Measurements from ENCODE around the gene CHAF1B.
"Not testable (repeated sequence)": the region's sequence is repeated elsewhere in the genome, so short reads cannot be mapped to it uniquely, and the experiment has no call there.

Gene CHAF1B

DNA sequence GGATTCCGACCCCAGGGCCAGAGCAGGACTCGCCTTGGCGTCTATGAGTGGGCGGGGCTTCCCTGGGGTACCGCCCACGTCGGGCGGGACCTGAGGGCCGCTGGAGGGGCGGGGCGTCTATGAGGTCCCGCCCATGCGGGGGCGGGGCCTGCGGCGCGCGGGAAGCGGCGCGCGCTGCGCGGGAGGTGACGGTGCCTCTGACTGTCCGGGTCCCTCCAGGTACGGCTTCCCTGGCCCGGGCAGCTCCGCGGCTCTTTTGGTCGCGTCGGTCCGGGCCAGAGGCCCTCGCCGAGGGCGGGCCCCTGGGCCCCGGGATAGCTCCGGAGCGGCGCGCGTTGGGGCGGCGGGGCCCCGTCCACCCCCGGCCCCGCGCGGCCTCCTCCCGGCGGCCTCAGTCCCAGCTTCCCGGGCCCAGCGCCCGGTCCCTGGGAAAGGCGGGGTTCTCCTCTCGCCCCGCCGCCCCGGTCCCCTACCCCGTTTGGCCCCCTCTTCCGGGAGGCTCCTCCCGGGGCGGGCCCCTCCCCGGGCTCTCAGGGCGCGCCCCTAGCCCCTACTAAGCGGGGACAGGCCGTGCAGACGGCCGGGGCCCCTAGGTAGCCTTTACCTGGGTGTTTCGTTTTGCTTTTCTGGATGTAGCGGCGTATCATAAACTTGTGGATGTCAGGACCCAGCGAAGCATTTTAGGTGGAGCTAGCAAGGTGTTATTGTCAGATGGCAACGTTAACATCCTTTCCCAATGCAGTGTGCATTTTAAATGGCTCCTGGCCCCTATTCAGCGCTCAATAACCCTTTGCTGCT, at the start of gene CHAF1B:
TSS of gene CHAF1B (plus strand) at position 160 of the 798 bp plus-strand sequence. CDS start 745 bp downstream, outside the sequence.
- DNase-seq = peak; percentile 40

DNA sequence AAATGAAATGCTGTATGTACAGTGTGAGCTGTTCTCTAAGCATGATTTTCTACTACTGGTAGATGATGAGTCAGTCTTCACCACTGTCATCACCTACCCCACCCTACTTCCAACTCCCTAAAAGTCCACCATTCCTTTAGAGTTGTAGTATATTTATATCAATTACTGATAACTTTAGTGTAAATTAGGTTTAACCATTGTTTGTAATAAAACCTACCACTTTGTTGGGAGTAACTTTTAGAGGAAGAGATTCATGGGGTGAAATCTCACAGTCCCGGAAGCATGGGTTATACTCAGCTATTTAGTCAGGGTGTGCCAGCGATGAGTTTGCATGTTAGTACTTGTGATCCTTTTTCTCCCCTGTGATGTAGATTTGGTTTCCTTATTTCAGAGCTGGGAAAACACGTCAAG, 48.1 kb upstream of the CHAF1B start:
- no peak for DNase-seq

DNA sequence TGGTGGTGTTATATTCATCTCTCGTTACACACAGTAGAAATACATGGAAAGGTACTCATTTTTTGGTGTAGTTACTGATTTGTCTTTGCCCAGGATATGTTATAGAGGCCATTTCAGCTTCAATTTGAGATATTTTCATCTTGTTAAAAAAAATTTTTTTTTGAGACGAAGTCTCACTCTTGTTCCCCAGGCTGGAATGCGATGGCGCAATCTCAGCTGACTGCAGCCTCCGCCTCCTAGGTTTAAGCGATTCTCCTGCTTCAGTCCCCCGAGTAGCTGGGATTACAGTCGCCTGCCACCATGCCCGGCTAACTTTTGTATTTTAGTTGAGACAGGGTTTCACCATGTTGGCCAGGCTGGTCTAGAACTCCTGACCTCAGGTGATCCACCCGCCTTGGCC, 46.2 kb upstream of the CHAF1B start:
- no peak for DNase-seq

DNA sequence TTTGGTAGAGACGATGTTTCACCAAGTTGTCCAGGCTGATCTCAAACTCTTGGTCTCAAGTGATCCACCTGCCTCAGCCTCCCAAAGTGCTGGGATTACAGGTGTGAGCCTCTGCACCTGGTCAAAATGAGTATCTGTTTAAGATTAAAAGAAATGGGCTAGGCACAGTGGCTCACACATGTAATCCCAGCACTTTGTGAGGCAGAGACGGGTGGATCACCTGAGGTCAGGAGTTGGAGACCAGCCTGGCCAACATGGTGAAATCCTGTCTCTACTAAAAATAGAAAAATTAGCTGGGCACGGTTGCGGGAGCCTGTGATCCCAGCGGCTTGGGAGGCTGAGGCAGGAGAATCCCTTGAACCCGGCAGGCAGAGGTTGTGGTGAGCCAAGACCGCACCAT, 42.6 kb upstream of the CHAF1B start:
- DNase-seq = not testable (repeated sequence)

DNA sequence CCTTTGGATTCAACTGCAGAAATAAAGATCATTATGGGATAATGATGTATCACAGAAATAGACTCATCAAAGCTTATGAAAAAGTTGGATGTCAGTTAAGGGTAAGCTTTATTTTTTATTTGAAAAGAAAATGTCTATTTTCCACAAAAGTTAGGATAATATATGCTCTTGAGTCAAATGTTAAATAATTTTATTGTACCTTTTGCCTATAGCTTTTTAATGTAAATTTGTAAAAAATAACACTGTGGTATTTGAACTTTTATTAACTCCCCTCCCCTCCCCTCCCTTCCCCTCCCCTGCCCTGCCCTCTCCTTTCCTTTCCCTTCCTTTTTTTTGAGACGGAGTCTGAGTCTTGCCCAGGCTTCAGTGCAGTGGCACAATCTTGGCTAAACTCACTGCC, 40.3 kb upstream of the CHAF1B start:
- no peak for DNase-seq

DNA sequence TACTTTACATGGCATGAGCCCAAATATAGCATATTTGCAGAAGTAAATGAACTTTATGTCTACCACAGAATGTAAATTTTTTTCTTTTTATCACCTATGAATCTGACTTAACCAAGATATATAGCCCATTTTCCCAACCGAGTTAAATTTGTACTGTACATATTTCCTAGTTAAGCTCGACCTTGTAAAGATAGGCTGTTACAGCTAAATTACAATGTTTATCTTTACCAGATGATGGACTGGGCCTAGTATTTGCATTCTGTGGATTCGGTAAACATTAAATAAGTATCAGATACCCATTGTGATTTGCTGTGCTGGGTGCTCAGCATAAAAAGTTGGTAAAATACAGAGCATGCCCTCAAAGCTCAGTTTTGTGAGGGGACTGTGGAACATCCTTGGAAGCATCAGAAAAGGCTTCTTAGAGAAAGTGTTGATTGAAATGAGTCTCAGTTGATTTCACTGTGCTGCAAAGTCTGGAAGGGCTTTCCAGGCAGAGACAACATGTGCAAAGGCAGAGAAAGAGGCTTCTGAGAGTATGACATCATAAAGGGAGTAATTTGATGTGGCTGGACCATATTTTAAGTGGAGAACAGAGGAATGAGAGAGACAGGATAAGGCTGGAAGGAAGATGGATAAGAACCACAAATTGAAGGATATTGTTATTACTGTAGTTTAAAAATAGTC, 37.8 kb upstream of the CHAF1B start:
- DNase-seq = no peak

DNA sequence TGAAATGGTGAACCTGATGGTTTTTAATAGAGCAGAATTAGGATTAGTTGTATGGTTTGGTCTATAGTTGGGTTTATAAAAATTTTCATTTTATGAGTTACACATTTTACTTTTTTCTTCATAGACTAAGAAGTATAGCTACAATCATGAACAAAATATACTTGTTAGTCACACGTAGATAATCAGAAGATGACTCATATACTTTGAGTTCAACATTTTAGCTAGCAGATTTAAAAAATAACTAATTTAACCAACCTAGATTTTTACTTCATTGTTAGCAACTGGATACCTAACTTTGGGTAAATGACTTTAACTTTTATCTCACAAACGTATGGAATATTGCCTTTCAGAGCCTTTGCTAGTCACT, 37.2 kb upstream of the CHAF1B start:
- no peak for DNase-seq

DNA sequence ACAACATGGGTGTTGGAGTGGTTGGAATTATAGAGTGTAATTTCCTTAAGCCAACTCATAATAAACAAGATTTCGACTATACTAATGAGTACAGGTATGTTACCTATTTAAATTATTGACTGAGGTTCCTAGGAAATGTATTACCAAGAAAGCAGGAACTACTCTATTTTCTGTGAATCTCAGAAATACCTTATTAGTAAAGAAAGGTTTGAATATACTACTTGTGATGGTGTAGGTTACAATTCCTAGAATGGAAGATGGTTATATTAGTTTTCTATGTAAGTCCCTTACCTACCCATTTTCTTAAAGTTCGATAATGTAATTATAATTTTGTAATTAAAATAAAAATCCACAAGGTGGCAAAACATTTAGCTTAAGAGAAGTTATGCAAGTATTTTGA, 35.9 kb upstream of the CHAF1B start:
- no peak for DNase-seq

DNA sequence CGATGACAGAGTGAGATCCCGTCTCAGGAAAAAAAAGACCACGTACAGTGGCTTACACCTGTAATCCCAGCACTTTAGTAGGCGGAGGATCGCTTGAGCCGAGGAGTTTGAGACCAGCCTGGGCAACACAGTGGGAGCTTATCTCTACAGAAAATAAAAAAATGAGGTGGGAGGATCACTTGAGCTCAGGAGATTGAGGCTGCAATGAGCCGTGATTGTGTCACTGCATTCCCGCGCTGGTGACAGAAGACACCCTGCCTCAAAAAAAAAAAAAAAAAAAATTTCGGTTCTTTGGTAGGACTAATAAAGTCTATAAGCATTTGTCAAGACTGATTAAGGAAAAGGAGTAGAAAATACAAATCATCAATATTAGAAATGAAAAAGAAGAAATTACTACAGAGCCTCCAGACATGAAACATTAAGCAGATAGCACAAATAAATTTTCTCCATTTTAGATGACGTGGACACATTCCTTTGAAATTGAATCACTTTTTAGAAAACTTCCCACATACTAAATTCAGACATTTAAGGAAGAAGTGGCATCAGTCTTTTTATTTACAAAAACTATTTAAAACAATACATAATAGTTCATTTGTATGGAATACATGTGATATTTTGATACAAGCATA, 34.8 kb upstream of the CHAF1B start:
- DNase-seq = no peak

DNA sequence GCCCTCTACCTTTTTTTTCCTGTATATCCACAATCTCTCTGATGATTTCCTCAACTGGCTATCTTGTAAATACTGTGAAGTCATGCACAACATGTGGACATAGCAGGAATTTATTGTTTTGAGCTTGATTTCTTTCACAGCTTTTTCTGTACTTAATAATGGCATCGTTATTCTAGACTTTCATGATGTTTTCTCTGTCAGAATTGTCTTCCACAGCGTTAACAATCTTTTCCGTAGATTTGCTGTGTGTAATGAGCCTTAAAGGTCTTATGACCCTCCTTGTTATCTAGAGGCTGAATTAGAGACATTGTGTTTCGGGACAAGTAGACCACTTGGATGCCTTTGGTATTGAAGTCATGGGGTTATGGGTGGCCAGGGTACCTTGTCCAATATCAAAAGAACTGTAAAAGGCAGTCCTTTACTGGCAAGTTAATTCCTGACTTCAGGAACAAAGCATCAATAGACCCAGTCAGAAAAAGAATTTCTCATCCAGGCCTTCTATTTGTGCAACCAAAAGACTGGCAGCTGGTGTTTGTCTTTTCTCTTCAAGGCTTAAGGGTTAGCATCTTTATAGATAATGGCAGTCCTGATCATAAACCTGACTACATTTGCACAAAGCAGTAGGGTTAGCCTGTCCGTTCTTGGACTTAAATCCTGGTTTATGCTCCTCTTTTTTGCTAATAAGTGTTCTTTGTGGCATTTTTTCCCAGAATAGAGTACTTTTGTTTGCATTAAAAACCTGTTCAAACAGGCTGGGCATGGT, 30.1 kb upstream of the CHAF1B start:
- DNase-seq = no peak

DNA sequence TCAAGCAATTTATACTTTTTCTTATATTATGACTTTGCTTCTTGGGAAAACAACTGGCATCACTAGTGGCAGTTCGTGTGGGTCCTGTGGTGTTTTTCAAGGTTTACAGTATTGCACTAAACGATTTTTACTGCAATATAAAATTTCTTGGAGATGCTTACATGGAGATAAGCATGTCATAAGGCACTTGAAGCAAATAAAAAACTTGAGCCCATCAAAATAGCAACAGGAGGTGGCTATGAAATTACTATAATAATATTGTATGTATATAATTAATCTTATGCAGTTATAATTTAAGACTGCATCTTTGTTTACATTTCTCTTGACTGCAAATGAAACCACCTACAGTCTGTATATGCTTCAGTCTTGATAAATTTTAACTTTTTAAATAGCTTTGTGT, 29.3 kb upstream of the CHAF1B start:
- DNase-seq = no peak

DNA sequence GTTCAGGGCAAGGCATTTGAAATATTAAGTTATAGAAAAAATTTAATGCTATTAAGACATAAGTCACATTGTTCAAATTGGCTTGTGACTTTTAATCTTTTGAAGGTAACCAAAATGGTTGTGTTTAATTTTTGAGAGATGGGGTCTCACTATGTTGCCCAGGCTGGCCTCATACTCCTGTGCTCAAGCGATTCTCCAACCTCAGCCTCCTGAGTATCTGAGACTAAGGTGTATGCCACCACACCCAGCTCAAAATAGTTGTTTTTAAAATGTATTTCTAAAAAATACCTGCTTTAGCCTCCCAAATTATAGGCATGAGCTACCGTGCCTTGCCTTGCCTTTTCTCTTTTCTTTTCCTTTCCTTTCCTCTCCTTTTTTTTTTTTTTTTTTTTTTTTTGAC, 26.0 kb upstream of the CHAF1B start:
- no peak for DNase-seq

DNA sequence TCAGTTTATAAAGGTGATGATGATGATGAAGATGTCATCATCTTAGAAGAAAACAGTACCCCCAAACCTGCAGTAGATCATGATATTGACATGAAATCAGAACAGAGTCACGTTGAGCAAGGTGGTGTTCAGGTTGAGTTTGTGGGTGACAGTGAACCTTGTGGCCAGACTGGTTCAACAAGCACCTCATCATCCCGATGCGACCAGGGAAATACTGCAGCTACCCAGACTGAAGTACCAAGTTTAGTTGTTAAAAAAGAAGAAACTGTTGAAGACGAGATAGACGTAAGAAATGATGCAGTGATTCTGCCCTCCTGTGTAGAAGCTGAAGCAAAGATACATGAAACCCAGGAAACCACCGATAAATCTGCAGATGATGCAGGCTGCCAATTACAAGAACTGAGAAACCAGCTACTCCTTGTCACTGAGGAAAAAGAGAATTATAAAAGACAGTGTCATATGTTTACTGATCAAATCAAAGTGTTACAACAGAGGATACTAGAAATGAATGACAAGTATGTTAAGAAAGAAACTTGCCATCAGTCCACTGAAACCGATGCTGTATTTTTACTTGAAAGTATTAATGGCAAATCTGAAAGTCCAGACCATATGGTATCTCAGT, 16.0 kb upstream of the CHAF1B start:
- no peak for DNase-seq

DNA sequence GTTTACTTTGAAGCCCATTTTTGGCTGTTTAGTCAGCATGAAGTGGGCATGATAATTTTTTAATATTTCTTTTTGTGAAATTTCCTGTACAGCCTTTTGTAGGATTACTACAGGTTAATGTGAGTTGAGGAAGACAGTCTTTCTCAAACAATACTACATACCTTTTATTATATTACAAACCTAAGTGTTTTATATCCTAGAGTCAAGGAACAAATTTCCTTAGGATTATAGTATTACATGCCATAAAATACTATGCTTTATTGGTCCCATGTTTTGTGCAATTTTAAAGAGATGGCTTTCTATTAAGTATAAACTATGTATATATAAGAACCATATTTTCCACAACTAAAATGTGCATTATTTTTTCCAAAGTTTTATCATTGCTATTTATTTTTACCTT, 9.2 kb upstream of the CHAF1B start:
- DNase-seq = no peak

DNA sequence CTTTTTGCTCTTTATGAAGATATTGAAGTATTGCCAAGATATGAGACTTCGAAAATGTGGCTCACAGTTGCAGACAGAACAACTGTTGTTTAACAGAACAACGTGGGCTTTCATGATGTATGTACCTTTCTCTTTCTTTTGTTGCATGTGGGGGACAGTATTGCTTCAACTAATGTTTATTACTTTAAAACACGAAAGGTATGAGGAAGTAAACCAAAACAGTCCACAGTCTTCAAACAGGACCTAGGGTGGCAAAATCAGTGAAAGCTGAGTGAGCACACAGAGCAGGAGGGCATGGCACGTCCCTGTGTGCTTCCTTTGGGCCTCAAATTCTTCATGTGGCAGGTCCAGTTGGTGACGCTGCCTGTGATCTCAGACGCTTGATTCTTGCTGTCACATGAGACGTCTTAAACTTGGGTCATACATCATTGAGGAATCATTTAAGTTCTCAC, 7.8 kb upstream of the CHAF1B start:
- DNase-seq = no peak

DNA sequence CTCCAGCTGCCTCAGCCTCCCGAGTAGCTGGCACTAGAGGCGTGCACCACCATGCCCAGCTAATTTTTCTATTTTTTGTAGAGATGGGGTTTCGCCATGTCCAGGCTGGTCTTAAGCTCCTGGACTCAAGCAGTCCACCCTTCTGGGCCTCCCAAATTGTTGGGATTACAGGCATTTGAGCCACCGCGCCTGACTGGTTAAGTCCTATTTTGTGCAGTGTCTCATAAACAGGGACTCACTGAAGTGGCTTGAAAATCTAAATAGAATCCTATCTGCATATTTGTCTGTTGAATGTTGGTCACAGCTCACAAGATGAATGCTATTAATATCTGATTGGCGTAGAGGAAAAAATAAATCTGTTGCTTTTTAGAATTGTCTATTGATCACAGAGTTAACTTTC, 5.9 kb upstream of the CHAF1B start:
- DNase-seq = no peak

DNA sequence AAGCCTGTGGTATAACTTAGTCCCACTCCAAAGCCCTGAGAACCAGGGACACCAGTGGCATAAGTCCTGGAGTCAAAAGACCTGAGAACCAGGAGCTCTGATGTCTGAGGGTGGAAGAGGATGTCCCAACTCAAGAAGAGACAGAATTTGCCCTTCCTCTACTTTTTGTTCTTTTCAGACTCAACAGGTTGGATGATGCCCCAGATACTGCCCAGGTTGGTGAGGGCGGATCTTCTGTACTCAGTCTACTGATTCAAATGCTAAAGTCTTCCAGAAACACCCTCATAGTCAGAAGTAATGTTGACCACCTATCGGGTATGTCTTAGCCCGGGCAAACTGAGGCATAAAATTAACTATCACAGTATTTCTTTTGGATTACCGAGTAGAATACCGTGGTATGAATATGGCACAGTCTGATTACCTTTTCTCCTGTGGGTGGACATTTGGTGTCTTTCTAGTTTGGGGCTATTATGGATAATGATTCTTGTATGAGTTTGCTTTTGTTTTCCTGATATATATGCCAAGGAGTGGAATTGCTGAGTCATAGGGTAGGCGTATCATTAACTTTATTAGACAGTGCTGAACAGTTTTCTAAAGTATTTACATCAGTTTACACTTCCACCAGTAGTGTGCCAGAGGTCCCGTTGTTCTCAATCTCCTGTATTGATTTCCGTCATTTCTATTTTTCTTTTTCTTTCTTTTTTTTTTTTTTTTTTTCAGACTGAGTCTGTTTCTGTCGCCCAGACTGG, 3.2 kb upstream of the CHAF1B start:
- no peak for DNase-seq

DNA sequence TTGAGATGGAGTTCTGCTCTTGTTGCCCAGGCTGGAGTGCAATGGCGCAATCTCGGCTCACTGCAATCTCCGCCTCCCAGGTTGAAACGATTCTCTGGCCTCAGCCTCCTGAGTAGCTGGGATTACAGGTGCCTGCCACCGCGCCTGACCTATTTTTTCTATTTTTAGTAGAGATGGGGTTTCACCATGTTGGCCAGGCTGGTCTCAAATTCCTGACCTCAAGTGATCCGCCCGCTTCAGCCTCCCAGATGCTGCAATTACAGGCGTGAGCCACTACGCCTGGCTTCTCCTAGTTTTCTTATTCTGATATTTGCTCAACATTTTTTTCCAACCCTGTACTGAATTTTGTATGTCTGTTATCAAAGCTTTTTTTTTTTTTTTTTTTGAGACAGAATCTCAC, 2.5 kb upstream of the CHAF1B start:
- DNase-seq = not testable (repeated sequence)

DNA sequence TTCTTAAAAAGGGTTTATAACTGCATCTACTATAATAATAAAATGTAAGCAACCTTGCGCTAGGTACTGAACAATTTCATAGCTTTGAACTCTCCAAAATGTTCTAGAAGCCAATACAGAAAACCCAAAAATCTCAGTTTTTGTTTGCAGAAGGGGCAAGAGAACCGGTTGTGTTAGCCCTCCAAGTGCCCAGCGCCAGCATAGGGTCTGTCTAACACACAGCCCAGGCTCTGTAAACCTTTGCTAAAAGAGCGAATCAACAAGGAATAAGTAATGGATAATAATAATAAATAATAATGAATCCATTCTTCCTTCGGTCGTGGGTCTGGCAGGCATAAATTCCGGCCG, 333 bp upstream of the CHAF1B start:
- DNase-seq = no peak

DNA sequence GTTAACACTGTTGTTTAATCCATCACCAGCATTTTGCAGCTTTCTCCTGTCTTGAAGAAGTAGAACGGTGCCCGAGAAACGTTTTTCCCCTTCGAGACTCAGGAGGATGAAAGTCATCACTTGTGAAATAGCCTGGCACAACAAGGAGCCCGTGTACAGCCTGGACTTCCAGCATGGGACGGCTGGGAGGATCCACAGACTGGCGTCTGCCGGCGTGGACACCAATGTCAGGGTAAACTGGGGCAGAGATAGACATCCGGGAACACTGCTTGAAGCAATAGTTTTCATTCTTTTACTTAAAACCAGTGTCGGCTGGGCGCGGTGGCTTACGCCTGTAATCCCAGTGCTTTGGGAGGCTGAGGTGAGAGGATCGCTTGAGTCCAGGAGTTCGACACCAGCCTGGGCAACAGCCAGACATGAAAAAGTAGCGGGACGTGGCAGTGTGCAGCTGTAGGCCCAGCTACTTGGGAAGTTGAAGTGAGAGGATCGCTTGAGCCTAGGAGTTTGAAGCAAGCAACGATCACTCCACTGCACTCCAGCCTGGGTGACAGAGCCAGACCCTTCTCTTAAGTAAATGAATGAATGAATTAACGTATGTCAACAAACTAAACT, 945 bp downstream of the CHAF1B start:
- no peak for DNase-seq

DNA sequence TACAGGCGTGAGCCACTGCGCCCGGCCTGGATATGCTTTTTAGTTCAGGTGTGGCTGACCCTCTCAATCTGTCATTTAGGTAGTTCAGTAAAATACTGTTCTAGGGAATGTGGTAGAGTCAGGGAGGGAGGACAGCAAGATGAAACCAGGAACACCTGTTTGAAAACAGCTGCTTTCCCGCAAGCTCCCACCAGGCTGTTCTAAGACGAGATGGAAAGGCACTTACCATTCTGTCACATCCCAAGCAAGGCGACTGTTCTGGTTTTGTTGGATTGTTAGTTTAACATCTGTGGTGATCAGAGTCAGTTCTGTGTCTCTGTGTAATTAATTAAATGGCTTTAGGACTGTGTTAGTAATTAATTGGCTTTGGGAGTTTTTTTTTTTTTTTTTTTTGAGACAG, 2.9 kb downstream of the CHAF1B start:
- DNase-seq = no peak

DNA sequence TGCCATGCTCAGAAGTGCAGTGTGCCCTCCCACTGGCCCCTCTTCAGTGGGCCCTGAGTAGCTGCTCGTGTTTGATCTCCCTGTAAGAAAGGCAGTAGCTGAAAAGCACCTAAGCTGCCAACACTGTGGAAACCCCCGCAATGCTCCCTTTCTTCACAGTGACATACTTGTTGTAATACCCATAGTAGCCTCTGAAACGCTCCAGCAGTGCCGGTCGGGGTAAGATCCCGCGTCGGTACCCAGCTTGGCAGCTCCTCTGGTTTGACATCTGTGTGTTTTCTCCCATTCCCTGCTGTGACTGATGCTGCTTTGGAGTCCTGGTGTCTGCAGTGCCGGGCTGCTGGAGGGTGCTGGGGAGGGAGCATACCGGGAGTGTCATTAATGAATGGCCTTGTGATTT, 3.6 kb downstream of the CHAF1B start:
- DNase-seq = no peak

Data from amniotic stem cell (primary cell).